Astrocyte of the cerebellum (primary cell): ENCODE results near the gene RNF167.
A peak's percentile ranks its signal among the peaks of the same experiment; 100 is the strongest.

Experiments
- DNase-seq: peaks from one replicate; pipeline ENCODE4 v3.0.0-alpha.2; 2011; ENCODE audit warnings: low read depth
- H3K4me3 ChIP-seq: 2 replicates; pipeline ENCODE4 v1.5.1; 2011; ENCODE audit warnings: mild to moderate bottlenecking, low read depth, low read length, moderate library complexity
- in situ Hi-C: cut with HindIII; loops from 2 replicates; pipeline ENCODE4 v1.10.0; 2017; ENCODE audit warnings: low sequenced_read_pairs
- TF ChIP-seq, protein P1 (sequence below): IDR thresholded peaks from 2 replicates; pipeline ENCODE4 v1.5.1; 2012; ENCODE audit warnings: low read length, low read depth, moderate library complexity, mild to moderate bottlenecking; ENCODE audit errors: missing control alignments

RNF167 gene

DNA sequence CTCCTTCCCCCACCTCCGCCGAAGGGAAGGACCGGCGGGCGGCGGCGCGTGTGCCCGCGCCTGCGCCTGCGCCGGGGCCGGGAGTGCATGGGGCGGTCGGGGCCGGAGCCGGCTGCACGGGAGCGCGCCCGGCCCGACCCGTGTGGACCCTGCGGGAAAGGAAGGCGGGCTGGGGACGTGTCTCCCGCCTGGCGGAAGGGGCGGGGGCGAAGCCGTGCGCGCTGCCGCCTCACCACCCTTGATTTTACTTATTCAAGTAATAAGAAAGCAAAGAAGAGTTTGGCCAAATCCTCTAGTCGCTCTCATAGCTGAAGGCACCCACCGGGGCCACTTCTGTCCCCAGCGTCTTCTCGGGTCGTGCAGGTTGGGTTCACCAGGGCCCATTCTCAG is 8.9 kb downstream of the RNF167 start:
- TF ChIP-seq, protein P1, sequence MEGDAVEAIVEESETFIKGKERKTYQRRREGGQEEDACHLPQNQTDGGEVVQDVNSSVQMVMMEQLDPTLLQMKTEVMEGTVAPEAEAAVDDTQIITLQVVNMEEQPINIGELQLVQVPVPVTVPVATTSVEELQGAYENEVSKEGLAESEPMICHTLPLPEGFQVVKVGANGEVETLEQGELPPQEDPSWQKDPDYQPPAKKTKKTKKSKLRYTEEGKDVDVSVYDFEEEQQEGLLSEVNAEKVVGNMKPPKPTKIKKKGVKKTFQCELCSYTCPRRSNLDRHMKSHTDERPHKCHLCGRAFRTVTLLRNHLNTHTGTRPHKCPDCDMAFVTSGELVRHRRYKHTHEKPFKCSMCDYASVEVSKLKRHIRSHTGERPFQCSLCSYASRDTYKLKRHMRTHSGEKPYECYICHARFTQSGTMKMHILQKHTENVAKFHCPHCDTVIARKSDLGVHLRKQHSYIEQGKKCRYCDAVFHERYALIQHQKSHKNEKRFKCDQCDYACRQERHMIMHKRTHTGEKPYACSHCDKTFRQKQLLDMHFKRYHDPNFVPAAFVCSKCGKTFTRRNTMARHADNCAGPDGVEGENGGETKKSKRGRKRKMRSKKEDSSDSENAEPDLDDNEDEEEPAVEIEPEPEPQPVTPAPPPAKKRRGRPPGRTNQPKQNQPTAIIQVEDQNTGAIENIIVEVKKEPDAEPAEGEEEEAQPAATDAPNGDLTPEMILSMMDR, result no peak

DNA sequence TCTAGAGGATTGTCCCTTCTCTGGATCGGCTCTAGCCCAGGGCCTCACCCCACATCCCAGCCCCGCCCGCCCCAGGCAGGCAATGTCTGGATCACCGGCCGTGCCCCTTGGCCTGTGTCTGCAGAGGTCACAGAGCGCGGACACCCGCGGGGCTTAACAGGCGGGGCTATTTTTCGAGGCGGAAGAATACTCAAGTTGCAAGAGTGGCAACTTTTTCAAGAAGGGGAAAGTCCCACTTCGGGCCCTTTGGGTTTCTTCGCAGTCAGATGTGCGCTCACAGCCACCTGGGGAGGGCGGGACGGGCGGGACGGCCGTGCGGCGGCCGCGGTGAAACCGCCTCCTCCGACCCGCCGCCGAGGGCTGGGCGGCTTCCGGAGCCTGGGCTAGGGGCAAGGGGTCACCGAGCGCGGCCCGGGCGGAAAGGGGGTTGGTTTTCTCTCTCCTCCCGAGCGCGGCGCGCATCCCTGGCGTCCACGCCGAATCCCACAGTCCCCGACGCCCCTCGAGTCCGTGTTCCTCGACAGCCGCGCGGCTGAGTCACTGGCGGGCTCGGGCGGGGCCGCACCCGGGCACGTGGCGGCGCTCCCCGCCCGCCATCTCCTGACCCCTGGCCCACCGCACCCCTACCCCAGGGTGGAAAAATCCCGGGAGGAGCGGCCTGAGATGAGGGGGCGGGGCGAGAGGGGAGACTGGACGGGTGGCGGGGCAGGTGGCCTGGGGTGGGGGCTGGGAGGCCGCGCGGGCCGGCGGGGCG is 9.4 kb downstream of the RNF167 start:
- H3K4me3 ChIP-seq, result peak overlapping the region; percentile 97
- in situ Hi-C loops, result no loop called here
- TF ChIP-seq, protein P1, result no peak
- no peak for DNase-seq

More for the DNA sequence above, 8.9 kb downstream of the RNF167 start:
- in situ Hi-C loops, result no loop called here
- DNase-seq, result peak; percentile 63
- H3K4me3 ChIP-seq, result peak overlapping the region; percentile 97

DNA sequence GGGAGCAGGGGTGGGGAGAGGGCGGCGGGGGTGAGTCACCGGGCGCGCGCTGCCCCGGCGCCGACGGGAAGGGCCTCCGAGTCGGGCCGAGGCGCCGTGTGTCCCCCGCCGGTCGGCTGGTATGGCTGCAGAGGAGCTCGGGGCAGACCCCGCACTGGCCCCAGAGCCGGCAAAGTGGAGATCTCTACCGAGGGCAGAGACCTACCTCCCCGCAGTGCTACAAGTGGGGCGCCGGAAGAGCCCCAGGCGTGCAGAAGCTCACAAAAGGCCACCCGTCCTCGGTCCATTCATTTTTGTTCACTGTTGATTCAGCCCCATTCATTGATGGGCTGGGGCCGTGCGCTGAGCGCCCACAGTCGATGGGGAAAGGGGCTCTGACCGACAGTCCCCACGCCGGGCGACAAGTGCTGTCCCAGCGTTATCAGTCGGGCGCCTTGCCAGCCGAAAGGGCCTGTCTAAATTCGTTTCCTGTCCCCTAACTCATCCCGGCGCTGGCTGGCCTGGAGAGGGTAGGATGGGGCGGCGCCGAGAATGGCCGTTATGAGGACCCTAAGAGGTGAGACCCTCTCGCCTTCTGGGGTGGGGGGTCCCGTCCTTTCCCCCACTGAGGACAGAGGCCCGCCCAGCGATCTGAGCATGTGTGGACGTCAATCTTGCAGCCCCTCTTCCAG is 10.1 kb downstream of the RNF167 start:
- in situ Hi-C loops, result no loop called here
- peak overlapping the region; percentile 20 for H3K4me3 ChIP-seq
- DNase-seq, result no peak
- TF ChIP-seq, protein P1, result no peak

DNA sequence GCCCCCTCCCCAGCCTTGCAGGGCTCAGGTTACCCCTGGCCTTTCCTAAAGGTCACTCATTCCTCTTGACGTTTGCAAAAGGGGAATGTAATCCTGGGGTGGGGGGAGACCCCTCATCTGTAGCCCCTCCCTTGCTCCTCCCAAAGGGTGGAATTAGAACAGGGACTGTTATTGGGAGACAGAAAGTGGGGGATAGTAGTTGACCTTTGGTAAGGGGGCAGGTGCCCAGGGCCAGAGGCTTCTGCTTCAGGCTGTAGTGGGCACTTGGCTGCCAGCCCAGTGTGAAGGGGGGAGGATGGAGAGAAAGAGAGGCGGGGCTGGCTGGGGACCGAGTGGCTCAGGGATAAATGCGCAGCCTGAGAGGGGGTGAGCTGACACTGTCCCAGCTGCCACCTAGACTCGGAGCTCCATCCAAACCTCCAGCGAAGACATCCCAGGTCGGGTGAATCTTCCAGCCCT is 10.7 kb downstream of the RNF167 start, which contains the start of gene ENO3:
Gene ENO3, plus strand, starts transcription at position 374 of the 459 bp plus-strand sequence. CDS start 711 bp downstream, outside the sequence.
- TF ChIP-seq, protein P1, result no peak
- peak within 1 kb of the TSS; percentile 20 for H3K4me3 ChIP-seq
- DNase-seq, result no peak
- in situ Hi-C loops, result no loop called here

DNA sequence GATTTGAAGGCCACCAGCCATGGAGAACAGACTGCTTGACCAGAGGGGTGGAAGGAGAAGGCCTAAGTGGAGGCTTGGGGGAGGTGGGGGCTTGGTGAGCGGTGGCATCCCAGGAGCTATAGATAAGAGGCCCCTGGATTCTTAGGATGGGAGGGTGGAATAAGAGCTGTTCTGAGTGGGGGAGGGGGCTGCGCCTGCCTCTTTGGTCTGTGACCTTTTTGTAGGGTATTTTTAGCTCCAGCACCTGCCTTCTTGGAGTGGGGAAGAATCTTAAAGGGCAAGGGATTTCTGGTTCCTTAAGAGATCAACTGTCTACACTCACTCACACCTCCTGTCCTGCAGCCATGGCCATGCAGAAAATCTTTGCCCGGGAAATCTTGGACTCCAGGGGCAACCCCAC is 11.4 kb downstream of the RNF167 start:
- in situ Hi-C loops, result no loop called here
- TF ChIP-seq, protein P1, result no peak
- no peak for DNase-seq
- H3K4me3 ChIP-seq, result no peak overlapping the region

DNA sequence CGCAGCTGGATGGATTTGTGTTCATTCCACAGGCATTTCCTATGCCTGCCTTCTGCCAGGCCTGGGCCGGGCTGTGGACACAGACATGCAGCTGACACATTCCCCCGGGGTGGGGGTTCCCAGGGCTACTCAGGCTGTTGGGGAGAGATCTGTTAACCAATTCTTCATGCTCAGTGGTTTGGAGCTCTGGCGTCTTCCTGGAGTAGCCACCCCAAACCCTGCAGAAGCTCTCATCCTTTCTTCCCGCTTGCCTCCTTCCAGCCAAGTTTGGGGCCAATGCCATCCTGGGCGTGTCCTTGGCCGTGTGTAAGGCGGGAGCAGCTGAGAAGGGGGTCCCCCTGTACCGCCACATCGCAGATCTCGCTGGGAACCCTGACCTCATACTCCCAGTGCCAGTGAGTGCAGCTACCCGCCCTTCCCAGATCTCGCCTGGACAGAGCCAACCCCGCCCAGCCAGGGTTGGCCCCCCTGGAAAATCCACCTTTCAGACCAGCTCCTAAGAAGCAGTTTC is 13.4 kb downstream of the RNF167 start:
- DNase-seq, result peak; percentile 54
- TF ChIP-seq, protein P1, result no peak
- no peak overlapping the region for H3K4me3 ChIP-seq
- in situ Hi-C loops, result no loop called here
